ENCODE results near the gene CD37. TPM values are rescaled to one million over a fixed set of nuclear protein-coding genes. Genes with fewer than 3 reads are reported as not detected.
"Not testable (repeated sequence)": the region's sequence is repeated elsewhere in the genome, so short reads cannot be mapped to it uniquely, and the experiment has no call there.

The CD37 gene
- total and polyA plus RNA-seq, 2 experiments from 2014 or later: 106 TPM; not detected in 1

DNA sequence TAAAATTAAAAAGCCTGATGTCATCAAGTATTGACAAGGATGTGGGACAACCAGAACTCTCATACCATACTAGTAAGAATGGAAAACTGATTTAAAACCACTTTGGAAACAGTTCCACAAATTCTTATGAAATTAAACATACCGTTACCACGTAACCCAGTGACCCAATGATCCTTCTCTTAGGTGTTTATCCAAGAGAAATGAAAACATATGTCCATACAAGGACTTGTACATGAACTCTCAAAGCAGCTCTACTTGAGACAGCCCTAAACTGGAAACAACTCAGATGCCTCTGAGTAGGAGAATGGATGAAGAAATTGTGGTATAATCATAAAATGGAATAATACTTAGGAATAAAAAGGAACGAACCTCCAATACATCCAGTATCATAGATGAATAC, 37.8 kb upstream of the CD37 start (continued):
- no peak for TF ChIP-seq ZNF114 (CRISPR knock-in tag; IDR thresholded peaks at IDR 0.05)
- TF ChIP-seq, protein P1, sequence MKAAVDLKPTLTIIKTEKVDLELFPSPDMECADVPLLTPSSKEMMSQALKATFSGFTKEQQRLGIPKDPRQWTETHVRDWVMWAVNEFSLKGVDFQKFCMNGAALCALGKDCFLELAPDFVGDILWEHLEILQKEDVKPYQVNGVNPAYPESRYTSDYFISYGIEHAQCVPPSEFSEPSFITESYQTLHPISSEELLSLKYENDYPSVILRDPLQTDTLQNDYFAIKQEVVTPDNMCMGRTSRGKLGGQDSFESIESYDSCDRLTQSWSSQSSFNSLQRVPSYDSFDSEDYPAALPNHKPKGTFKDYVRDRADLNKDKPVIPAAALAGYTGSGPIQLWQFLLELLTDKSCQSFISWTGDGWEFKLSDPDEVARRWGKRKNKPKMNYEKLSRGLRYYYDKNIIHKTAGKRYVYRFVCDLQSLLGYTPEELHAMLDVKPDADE (IDR thresholded peaks at IDR 0.05): no peak

DNA sequence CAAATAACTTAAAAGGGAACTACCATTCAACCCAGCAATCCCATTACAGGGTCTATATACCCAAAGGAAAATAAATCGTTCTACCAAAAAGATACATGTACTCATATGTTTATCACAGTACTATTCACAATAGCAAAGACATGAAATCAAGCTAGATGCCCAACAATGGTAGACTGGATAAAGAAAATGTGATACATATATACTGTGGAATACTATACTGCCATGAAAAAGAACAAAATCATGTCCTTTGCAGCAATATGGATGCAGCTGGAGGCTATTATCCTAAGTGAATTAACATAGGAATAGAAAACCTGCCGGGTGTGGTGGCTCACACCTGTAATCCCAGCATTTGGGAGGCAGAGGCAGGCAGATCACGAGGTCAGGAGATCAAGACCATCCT, 36.6 kb upstream of the CD37 start:
- H3K4me1 ChIP-seq (ENCODE audit: insufficient read depth); H3K27me3 ChIP-seq (ENCODE audit: insufficient read depth); ATAC-seq; H3F3A ChIP-seq (replicated peaks; ENCODE audit: low read depth); H3K4me2 ChIP-seq; H3K79me2 ChIP-seq (replicated peaks; ENCODE audit: insufficient read depth); H3K9me2 ChIP-seq (ENCODE audit: insufficient read depth); H3K27me3 Mint-ChIP-seq (ENCODE audit: insufficient read depth, low read depth, poor library complexity); H2AFZ ChIP-seq; H3K27ac Mint-ChIP-seq; H3K27ac ChIP-seq (ENCODE audit: low read depth); H3K4me3 Mint-ChIP-seq; H4K20me1 ChIP-seq (replicated peaks; ENCODE audit: insufficient read depth); H3K36me3 ChIP-seq (ENCODE audit: insufficient read depth); H3K4me3 ChIP-seq; H3K9me3 Mint-ChIP-seq; DNase-seq (ENCODE audit: low spot score); H3K4me1 Mint-ChIP-seq; H3K36me3 Mint-ChIP-seq (ENCODE audit: low read depth): not testable (repeated sequence)

DNA sequence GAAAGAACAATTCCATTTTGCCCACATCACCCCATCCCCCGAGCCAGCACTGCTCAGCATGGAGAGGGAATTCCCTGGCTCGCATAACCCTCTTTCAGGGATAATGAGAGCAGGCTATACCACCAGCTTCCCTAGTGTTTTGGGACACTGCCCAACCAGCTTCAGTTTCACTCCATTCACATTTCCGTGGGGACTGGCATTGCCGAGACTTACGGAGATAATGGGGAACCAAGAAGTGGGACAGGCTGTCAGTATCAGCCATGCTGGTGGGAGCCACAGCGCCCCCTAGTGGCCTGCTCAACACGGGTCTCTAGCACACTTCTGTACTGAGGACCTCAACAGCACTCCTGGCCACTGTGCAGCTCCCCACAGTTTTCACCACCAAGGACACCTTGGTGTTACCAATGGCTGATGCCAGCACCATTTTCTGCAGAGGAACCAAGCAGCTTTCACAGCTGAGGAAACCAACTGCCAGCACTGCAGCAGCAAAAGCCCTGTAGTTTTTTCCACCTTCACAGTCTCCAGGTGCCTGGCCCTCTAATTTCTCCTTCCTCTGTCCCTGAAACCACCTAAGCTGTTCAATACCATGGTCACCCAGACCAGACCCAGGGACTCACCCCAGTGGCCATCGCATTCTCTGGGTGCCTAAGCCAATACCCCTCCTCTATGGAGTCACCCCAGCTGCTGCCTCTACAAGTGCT, 33.9 kb upstream of the CD37 start:
- H2AFZ ChIP-seq: peak overlapping the region; percentile 84
- H3K4me3 ChIP-seq: no peak overlapping the region
- peaks cover 3% of the 10 kb centered on the region; the same call in 2 of the 3 replicates for H3K4me1 Mint-ChIP-seq
- H3K9me2 ChIP-seq (ENCODE audit: insufficient read depth): no peaks in the 10 kb centered on the region
- H3K4me3 Mint-ChIP-seq: 0 out of 3 replicates have a peak overlapping the region, but pooled peaks have one; percentile 33
- no peaks in the 10 kb centered on the region; the same call in 1 of the 2 replicates for H3K4me1 ChIP-seq (ENCODE audit: insufficient read depth)
- peak; percentile 86 for DNase-seq (ENCODE audit: low spot score)
- 0 out of 2 replicates have a peak, but pooled peaks cover 4% of the 10 kb centered on the region for H3F3A ChIP-seq (replicated peaks; ENCODE audit: low read depth)
- no peak overlapping the region for H3K27ac ChIP-seq (ENCODE audit: low read depth)
- no peaks in the 10 kb centered on the region for H3K27me3 ChIP-seq (ENCODE audit: insufficient read depth)
- peaks cover 6% of the 10 kb centered on the region; the same call in 1 of the 3 replicates for H3K9me3 Mint-ChIP-seq
- TF ChIP-seq ZNF114 (CRISPR knock-in tag; IDR thresholded peaks at IDR 0.05): no peak
- no peak for TF ChIP-seq CREB1 (CRISPR knock-in tag; IDR thresholded peaks at IDR 0.05; ENCODE audit: low read depth)
- TF ChIP-seq ZNF331 (CRISPR knock-in tag; IDR thresholded peaks at IDR 0.05; ENCODE audit: low read depth): no peak
- TF ChIP-seq, protein P2, sequence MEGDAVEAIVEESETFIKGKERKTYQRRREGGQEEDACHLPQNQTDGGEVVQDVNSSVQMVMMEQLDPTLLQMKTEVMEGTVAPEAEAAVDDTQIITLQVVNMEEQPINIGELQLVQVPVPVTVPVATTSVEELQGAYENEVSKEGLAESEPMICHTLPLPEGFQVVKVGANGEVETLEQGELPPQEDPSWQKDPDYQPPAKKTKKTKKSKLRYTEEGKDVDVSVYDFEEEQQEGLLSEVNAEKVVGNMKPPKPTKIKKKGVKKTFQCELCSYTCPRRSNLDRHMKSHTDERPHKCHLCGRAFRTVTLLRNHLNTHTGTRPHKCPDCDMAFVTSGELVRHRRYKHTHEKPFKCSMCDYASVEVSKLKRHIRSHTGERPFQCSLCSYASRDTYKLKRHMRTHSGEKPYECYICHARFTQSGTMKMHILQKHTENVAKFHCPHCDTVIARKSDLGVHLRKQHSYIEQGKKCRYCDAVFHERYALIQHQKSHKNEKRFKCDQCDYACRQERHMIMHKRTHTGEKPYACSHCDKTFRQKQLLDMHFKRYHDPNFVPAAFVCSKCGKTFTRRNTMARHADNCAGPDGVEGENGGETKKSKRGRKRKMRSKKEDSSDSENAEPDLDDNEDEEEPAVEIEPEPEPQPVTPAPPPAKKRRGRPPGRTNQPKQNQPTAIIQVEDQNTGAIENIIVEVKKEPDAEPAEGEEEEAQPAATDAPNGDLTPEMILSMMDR (conservative IDR thresholded peaks at IDR 0.05; ENCODE audit: low read depth in 2 of 2): peak; percentile 91 to 98
- no peaks in the 10 kb centered on the region for H3K79me2 ChIP-seq (replicated peaks; ENCODE audit: insufficient read depth)
- H3K27me3 Mint-ChIP-seq (ENCODE audit: insufficient read depth, low read depth, poor library complexity): peaks cover 2% of the 10 kb centered on the region
- ATAC-seq: peak; percentile 100
- no peaks in the 10 kb centered on the region for H3K36me3 ChIP-seq (ENCODE audit: insufficient read depth)
- H3K36me3 Mint-ChIP-seq (ENCODE audit: low read depth): no peaks in the 10 kb centered on the region
- no peaks in the 10 kb centered on the region for H4K20me1 ChIP-seq (replicated peaks; ENCODE audit: insufficient read depth)
- peak overlapping the region; percentile 55 for H3K4me2 ChIP-seq
- no peak overlapping the region for H3K27ac Mint-ChIP-seq

All from GM23338 (cell line).